ENCODE data around the gene GAN.
A peak's percentile ranks its signal among the peaks of the same experiment; 100 is the strongest.
"Not testable (repeated sequence)": the region's sequence is repeated elsewhere in the genome, so short reads cannot be mapped to it uniquely, and the experiment has no call there.

The GAN gene

GRCh38 chr16:81385031-81385756 lies 70.4 kb downstream of the GAN start:
- DNase-seq: no peak
- in situ Hi-C loops (cut with HindIII; ENCODE audit: low pct_ligation_motif_present, low pct_unique_long_range_greater_than_20kb, low sequenced_read_pairs): no loop called here

- in situ Hi-C loops (cut with HindIII; ENCODE audit: low pct_ligation_motif_present, low pct_unique_long_range_greater_than_20kb, low sequenced_read_pairs): no loop called here
- no peak for DNase-seq
Observed at GRCh38 chr16:81388357-81388756, 73.6 kb downstream of the GAN start.

GRCh38 chr16:81390840-81391239 lies 76.1 kb downstream of the GAN start:
- in situ Hi-C loops (cut with HindIII; ENCODE audit: low pct_ligation_motif_present, low pct_unique_long_range_greater_than_20kb, low sequenced_read_pairs): no loop called here
- DNase-seq: no peak

- DNase-seq: no peak
- in situ Hi-C loops (cut with HindIII; ENCODE audit: low pct_ligation_motif_present, low pct_unique_long_range_greater_than_20kb, low sequenced_read_pairs): no loop called here
Observed at GRCh38 chr16:81392011-81392410, 77.2 kb downstream of the GAN start.

- no peak for DNase-seq
- in situ Hi-C loops (cut with HindIII; ENCODE audit: low pct_ligation_motif_present, low pct_unique_long_range_greater_than_20kb, low sequenced_read_pairs): no loop called here
Observed at GRCh38 chr16:81394416-81394815, 79.7 kb downstream of the GAN start.

GRCh38 chr16:81394966-81395655 lies 80.3 kb downstream of the GAN start:
- no peak for DNase-seq
- in situ Hi-C loops (cut with HindIII; ENCODE audit: low pct_ligation_motif_present, low pct_unique_long_range_greater_than_20kb, low sequenced_read_pairs): no loop called here

- in situ Hi-C loops (cut with HindIII; ENCODE audit: low pct_ligation_motif_present, low pct_unique_long_range_greater_than_20kb, low sequenced_read_pairs): no loop called here
- DNase-seq: no peak
Observed at GRCh38 chr16:81397058-81397878, 82.5 kb downstream of the GAN start.

GRCh38 chr16:81397879-81398520 lies 83.2 kb downstream of the GAN start:
- in situ Hi-C loops (cut with HindIII; ENCODE audit: low pct_ligation_motif_present, low pct_unique_long_range_greater_than_20kb, low sequenced_read_pairs): no loop called here
- DNase-seq: no peak

- in situ Hi-C loops (cut with HindIII; ENCODE audit: low pct_ligation_motif_present, low pct_unique_long_range_greater_than_20kb, low sequenced_read_pairs): no loop called here
- no peak for DNase-seq
Observed at GRCh38 chr16:81399909-81400308, 85.1 kb downstream of the GAN start.

GRCh38 chr16:81401035-81401950 lies 86.5 kb downstream of the GAN start:
- in situ Hi-C loops (cut with HindIII; ENCODE audit: low pct_ligation_motif_present, low pct_unique_long_range_greater_than_20kb, low sequenced_read_pairs): no loop called here
- DNase-seq: peak; percentile 30

GRCh38 chr16:81403208-81403600 lies 88.4 kb downstream of the GAN start:
- in situ Hi-C loops (cut with HindIII; ENCODE audit: low pct_ligation_motif_present, low pct_unique_long_range_greater_than_20kb, low sequenced_read_pairs): no loop called here
- DNase-seq: no peak

GRCh38 chr16:81403601-81404391 lies 89.0 kb downstream of the GAN start:
- in situ Hi-C loops (cut with HindIII; ENCODE audit: low pct_ligation_motif_present, low pct_unique_long_range_greater_than_20kb, low sequenced_read_pairs): no loop called here

GRCh38 chr16:81405002-81405401 lies 90.2 kb downstream of the GAN start:
- in situ Hi-C loops (cut with HindIII; ENCODE audit: low pct_ligation_motif_present, low pct_unique_long_range_greater_than_20kb, low sequenced_read_pairs); DNase-seq: not testable (repeated sequence)

More at GRCh38 chr16:81403601-81404391, 89.0 kb downstream of the GAN start:
- peak; percentile 88 for DNase-seq

GRCh38 chr16:81405702-81406113 lies 90.9 kb downstream of the GAN start:
- in situ Hi-C loops (cut with HindIII; ENCODE audit: low pct_ligation_motif_present, low pct_unique_long_range_greater_than_20kb, low sequenced_read_pairs): no loop called here
- DNase-seq: peak; percentile 99

GRCh38 chr16:81408409-81408950 lies 93.7 kb downstream of the GAN start:
- in situ Hi-C loops (cut with HindIII; ENCODE audit: low pct_ligation_motif_present, low pct_unique_long_range_greater_than_20kb, low sequenced_read_pairs): no loop called here
- no peak for DNase-seq

GRCh38 chr16:81409016-81409556 lies 94.3 kb downstream of the GAN start:
- in situ Hi-C loops (cut with HindIII; ENCODE audit: low pct_ligation_motif_present, low pct_unique_long_range_greater_than_20kb, low sequenced_read_pairs): no loop called here

More at GRCh38 chr16:81409016-81409556, 94.3 kb downstream of the GAN start:
- no peak for DNase-seq
